Measurements from ENCODE around the gene PIGX. TPM values are rescaled to one million over a fixed set of nuclear protein-coding genes. Genes with fewer than 3 reads are reported as not detected.
A peak's percentile ranks its signal among the peaks of the same experiment; 100 is the strongest.
"Not testable (repeated sequence)": the region's sequence is repeated elsewhere in the genome, so short reads cannot be mapped to it uniquely, and the experiment has no call there.

The PIGX gene
- total and polyA plus RNA-seq, 2 experiments from 2014 or later, result 31.6 to 36.7 TPM

- Histone ChIP-seq H3K36me3 (replicated peaks; ENCODE audit: insufficient read depth, low read depth) (no peaks in the 10 kb centered on the region), H3K4me3 (peak overlapping the region; percentile 76), H3K4me1 (ENCODE audit: insufficient read depth) (no peaks in the 10 kb centered on the region), H3K4me2 (peak overlapping the region; percentile 75), H2AFZ (no peak overlapping the region), H4K20me1 (ENCODE audit: insufficient read depth, poor library complexity, severe bottlenecking) (peaks cover 26% of the 10 kb centered on the region), H3K79me2 (peaks cover 59% of the 10 kb centered on the region), H3K27ac (peak overlapping the region; percentile 99), H3K9me2 (replicated peaks; ENCODE audit: insufficient read depth) (no peaks in the 10 kb centered on the region), H3K27me3 (no peaks in the 10 kb centered on the region), H3K9me3 (ENCODE audit: low read depth) (no peaks in the 10 kb centered on the region)
- WGBS (ENCODE audit: low lambda C conversion rate, missing lambda C conversion rate), result 13% methylated on average over 5 of the region's 5 CpGs
- no peak for TF ChIP-seq EZH2phosphoT487 (IDR thresholded peaks at IDR 0.05; ENCODE audit: low read depth, severe bottlenecking, unreplicated experiment)
- no peak for TF ChIP-seq EZH2 (IDR thresholded peaks at IDR 0.05; ENCODE audit: borderline replicate concordance)
- no peak for TF ChIP-seq CTCF (IDR thresholded peaks at IDR 0.05; ENCODE audit: poor library complexity)
- peak; percentile 25 for DNase-seq (ENCODE audit: low spot score)
These were observed 29.2 kb downstream of the PIGX start for GRCh38 chr3:196741249-196741889.

- not testable (repeated sequence) for H3K4me1 ChIP-seq (ENCODE audit: insufficient read depth); H3K27ac ChIP-seq; H3K4me3 ChIP-seq; H3K27me3 ChIP-seq; H3K36me3 ChIP-seq (replicated peaks; ENCODE audit: insufficient read depth, low read depth); H3K9me3 ChIP-seq (ENCODE audit: low read depth); H2AFZ ChIP-seq; H3K9me2 ChIP-seq (replicated peaks; ENCODE audit: insufficient read depth); DNase-seq (ENCODE audit: low spot score); H3K4me2 ChIP-seq
- peaks cover 81% of the 10 kb centered on the region for H3K79me2 ChIP-seq
- WGBS (ENCODE audit: low lambda C conversion rate, missing lambda C conversion rate), result 98% methylated on average over 10 of the region's 10 CpGs
- H4K20me1 ChIP-seq (ENCODE audit: insufficient read depth, poor library complexity, severe bottlenecking), result peaks cover 39% of the 10 kb centered on the region
These were observed 31.4 kb downstream of the PIGX start for GRCh38 chr3:196743569-196743968.

DNA sequence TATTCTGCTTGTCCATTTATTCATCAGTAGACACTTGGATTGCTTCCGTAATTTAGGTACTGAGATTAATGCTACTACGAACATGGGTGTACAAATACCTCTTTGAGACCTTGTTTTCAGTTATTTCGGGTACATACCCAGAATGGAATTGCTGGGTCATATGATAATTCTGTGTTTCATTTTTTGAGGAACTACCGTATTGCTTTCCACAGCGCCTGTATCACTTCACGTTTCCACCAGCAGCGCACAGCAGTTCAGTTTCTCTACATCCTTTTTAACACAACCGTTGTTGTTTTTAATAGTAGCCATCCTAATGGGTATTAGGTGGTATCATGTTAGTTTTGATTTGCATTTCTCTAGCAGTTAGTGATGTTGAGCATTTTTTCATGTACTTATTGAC lies 36.9 kb downstream of the PIGX start:
- no peak overlapping the region for H3K27ac ChIP-seq
- H3K79me2 ChIP-seq, result peaks cover 98% of the 10 kb centered on the region
- DNase-seq (ENCODE audit: low spot score), result no peak
- H3K4me3 ChIP-seq, result no peak overlapping the region
- H3K27me3 ChIP-seq, result no peaks in the 10 kb centered on the region
- peaks cover 8% of the 10 kb centered on the region for H3K4me1 ChIP-seq (ENCODE audit: insufficient read depth)
- no peaks in the 10 kb centered on the region for H3K9me3 ChIP-seq (ENCODE audit: low read depth)
- no peak for TF ChIP-seq EZH2 (IDR thresholded peaks at IDR 0.05; ENCODE audit: borderline replicate concordance)
- TF ChIP-seq CTCF (IDR thresholded peaks at IDR 0.05; ENCODE audit: poor library complexity), result no peak
- TF ChIP-seq EZH2phosphoT487 (IDR thresholded peaks at IDR 0.05; ENCODE audit: low read depth, severe bottlenecking, unreplicated experiment), result no peak
- H3K36me3 ChIP-seq (replicated peaks; ENCODE audit: insufficient read depth, low read depth), result no peaks in the 10 kb centered on the region
- peaks cover 32% of the 10 kb centered on the region for H4K20me1 ChIP-seq (ENCODE audit: insufficient read depth, poor library complexity, severe bottlenecking)
- WGBS (ENCODE audit: low lambda C conversion rate, missing lambda C conversion rate), result 91% methylated on average over 8 of the region's 8 CpGs
- no peaks in the 10 kb centered on the region for H3K9me2 ChIP-seq (replicated peaks; ENCODE audit: insufficient read depth)
- no peak overlapping the region for H3K4me2 ChIP-seq
- no peak overlapping the region for H2AFZ ChIP-seq

DNA sequence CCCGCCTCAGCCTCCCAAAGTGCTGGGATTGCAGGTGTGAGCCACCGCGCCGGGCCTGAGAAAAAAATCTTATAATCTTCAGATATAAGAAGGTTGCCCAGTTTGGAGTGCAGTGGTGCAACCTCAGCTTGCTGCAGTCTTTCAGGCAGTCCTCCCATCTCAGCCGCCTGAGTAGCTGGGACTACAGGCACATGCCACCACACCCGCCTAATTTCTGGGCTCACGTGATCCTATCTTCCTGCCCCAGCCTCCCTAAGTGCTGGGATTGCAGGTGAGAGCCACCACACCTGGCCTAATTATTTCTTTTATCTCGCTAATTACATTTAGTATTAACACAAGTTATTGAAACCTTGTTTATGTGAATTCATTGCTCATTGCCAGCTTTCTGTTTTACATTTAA lies 41.0 kb downstream of the PIGX start:
- Histone ChIP-seq H3K27ac (no peak overlapping the region), H3K4me2 (no peak overlapping the region), H3K9me3 (ENCODE audit: low read depth) (no peaks in the 10 kb centered on the region), H3K36me3 (replicated peaks; ENCODE audit: insufficient read depth, low read depth) (no peaks in the 10 kb centered on the region), H3K9me2 (replicated peaks; ENCODE audit: insufficient read depth) (no peaks in the 10 kb centered on the region), H3K4me3 (no peak overlapping the region), H3K27me3 (no peaks in the 10 kb centered on the region), H3K4me1 (ENCODE audit: insufficient read depth) (peaks cover 13% of the 10 kb centered on the region), H4K20me1 (ENCODE audit: insufficient read depth, poor library complexity, severe bottlenecking) (peaks cover 26% of the 10 kb centered on the region), H2AFZ (no peak overlapping the region), H3K79me2 (peaks cover 91% of the 10 kb centered on the region)
- TF ChIP-seq CTCF (IDR thresholded peaks at IDR 0.05; ENCODE audit: poor library complexity) (no peak), EZH2phosphoT487 (IDR thresholded peaks at IDR 0.05; ENCODE audit: low read depth, severe bottlenecking, unreplicated experiment) (no peak), EZH2 (IDR thresholded peaks at IDR 0.05; ENCODE audit: borderline replicate concordance) (no peak)
- 97% methylated on average over 8 of the region's 8 CpGs for WGBS (ENCODE audit: low lambda C conversion rate, missing lambda C conversion rate)
- DNase-seq (ENCODE audit: low spot score), result no peak
